GM12878 (cell line): ENCODE results near the gene SLC45A1.

Source experiments
- BRCA1 ChIP-seq: IDR thresholded peaks from 2 replicates; pipeline ENCODE4 v1.6.1; 2011; ENCODE audit warnings: low read depth, low read length, improper control_type of control experiment
- CEBPB ChIP-seq, 2 experiments: fragments of 150-350 bp in 1 of 2; IDR thresholded peaks; 2 replicates each; pipeline ENCODE4 v1.6.1; 2012 to 2014; ENCODE audit warnings: low read depth in 2 of 2, low read length in 2 of 2, borderline replicate concordance in 1 of 2, inconsistent platforms in 1 of 2
- CTCF ChIP-seq, 3 experiments: IDR thresholded peaks in 2 of 3; conservative IDR thresholded peaks in 1 of 3; 2 replicates each; pipeline ENCODE4 v1.5.1; 2011; ENCODE audit warnings: low read depth in 3 of 3, low read length in 3 of 3, mild to moderate bottlenecking in 3 of 3, control low read depth in 2 of 3, moderate library complexity in 2 of 3, inconsistent platforms in 1 of 3, mixed read lengths in 1 of 3; ENCODE audit not compliant: control insufficient read depth in 2 of 3, insufficient read depth in 1 of 3; ENCODE audit errors: extremely low read depth in 1 of 3
- EZH2 ChIP-seq: IDR thresholded peaks from 2 replicates; pipeline ENCODE4 v1.6.1; 2012; ENCODE audit warnings: low read depth, mild to moderate bottlenecking, control low read depth, inconsistent platforms, low read length, borderline replicate concordance; ENCODE audit not compliant: control insufficient read depth
- PAX5 ChIP-seq: IDR thresholded peaks from 2 replicates; pipeline ENCODE4 v1.6.1; 2011; ENCODE audit warnings: low read depth, low read length, borderline replicate concordance
- RAD21 ChIP-seq: IDR thresholded peaks from 2 replicates; pipeline ENCODE4 v1.6.1; 2011; ENCODE audit warnings: mild to moderate bottlenecking, low read depth, low read length, moderate library complexity; ENCODE audit not compliant: insufficient read depth
- SMAD1 ChIP-seq: fragments of 450-650 bp; IDR thresholded peaks from 2 replicates; pipeline ENCODE4 v1.6.1; 2018; ENCODE audit warnings: mild to moderate bottlenecking, low read depth; ENCODE audit not compliant: partially characterized antibody
- TAF1 ChIP-seq: IDR thresholded peaks from 2 replicates; pipeline ENCODE4 v1.6.1; 2011; ENCODE audit warnings: mild to moderate bottlenecking, low read depth, low read length, borderline replicate concordance
- TARDBP ChIP-seq: IDR thresholded peaks from 2 replicates; pipeline ENCODE4 v1.6.1; 2016; ENCODE audit warnings: borderline replicate concordance
- TCF12 ChIP-seq: IDR thresholded peaks from 2 replicates; pipeline ENCODE4 v1.6.1; 2011; ENCODE audit warnings: low read depth, mild to moderate bottlenecking, low read length
- TCF7 ChIP-seq: IDR thresholded peaks from 2 replicates; pipeline ENCODE4 v1.6.1; 2014; ENCODE audit warnings: antibody characterized with exemption, borderline replicate concordance
- YY1 ChIP-seq: IDR thresholded peaks from 2 replicates; pipeline ENCODE4 v1.6.1; 2011; ENCODE audit warnings: low read depth, mild to moderate bottlenecking, low read length
- TF ChIP-seq, protein P1 (sequence below): fragments of 450-650 bp; IDR thresholded peaks from 2 replicates; pipeline ENCODE4 v1.6.1; 2017; ENCODE audit warnings: mild to moderate bottlenecking

GRCh38 chr1:8368956-8369639, 51.2 kb downstream of the SLC45A1 start:
- TF ChIP-seq TCF12 (no peak), CTCF (IDR thresholded peaks at IDR 0.05 in 2 of 3, conservative IDR thresholded peaks at IDR 0.05 in 1 of 3; ENCODE audit: control insufficient read depth in 2 of 3, extremely low read depth in 1 of 3, insufficient read depth in 1 of 3, low read depth in 3 of 3, low read length in 3 of 3) (no peak), TCF7 (no peak), CEBPB (IDR thresholded peaks at IDR 0.05; ENCODE audit: borderline replicate concordance in 1 of 2, low read depth in 2 of 2, low read length in 2 of 2) (no peak), EZH2 (no peak), RAD21 (no peak), TAF1 (no peak), TARDBP (no peak), YY1 (no peak), PAX5 (no peak), BRCA1 (no peak), SMAD1 (no peak)
- TF ChIP-seq, protein P1, sequence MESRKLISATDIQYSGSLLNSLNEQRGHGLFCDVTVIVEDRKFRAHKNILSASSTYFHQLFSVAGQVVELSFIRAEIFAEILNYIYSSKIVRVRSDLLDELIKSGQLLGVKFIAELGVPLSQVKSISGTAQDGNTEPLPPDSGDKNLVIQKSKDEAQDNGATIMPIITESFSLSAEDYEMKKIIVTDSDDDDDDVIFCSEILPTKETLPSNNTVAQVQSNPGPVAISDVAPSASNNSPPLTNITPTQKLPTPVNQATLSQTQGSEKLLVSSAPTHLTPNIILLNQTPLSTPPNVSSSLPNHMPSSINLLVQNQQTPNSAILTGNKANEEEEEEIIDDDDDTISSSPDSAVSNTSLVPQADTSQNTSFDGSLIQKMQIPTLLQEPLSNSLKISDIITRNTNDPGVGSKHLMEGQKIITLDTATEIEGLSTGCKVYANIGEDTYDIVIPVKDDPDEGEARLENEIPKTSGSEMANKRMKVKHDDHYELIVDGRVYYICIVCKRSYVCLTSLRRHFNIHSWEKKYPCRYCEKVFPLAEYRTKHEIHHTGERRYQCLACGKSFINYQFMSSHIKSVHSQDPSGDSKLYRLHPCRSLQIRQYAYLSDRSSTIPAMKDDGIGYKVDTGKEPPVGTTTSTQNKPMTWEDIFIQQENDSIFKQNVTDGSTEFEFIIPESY, result no peak
